Measurements from ENCODE around the gene EPN2. TPM values are rescaled to one million over a fixed set of nuclear protein-coding genes. Genes with fewer than 3 reads are reported as not detected.

EPN2 gene
- total and polyA plus RNA-seq, 2 experiments from 2014 or later, result 34.0 to 149 TPM

DNA sequence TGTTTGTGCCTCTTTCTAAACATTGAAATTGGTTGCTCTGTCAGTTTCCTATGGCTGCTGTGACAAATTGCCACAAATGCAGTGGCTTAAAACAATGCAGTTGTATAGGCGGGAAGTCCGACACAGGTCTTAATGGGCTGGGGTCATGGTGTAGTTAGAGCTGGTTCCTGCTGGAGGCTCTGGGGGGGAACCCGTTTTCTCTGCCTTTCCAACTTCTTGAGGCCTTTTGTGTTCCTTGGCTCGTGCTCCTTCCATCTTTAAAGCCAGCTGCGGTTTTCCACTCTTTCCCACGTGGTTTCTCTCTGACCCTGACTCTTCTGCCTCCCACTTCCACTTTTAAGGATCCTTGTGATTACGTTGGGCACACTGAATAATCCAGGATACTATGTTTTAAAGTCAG, 12.5 kb downstream of the EPN2 start:
- Histone ChIP-seq H3K79me2 (replicated peaks; ENCODE audit: insufficient read depth) (peaks cover 100% of the 10 kb centered on the region), H3K4me3 (no peak overlapping the region), H4K20me1 (replicated peaks; ENCODE audit: insufficient read depth) (peaks cover 55% of the 10 kb centered on the region), H3K27ac (ENCODE audit: low read depth) (no peak overlapping the region), H3F3A (replicated peaks; ENCODE audit: low read depth) (no peaks in the 10 kb centered on the region), H3K27me3 (ENCODE audit: insufficient read depth) (no peaks in the 10 kb centered on the region), H3K4me2 (no peak overlapping the region), H3K4me1 (ENCODE audit: insufficient read depth) (peaks cover under 1% of the 10 kb centered on the region; the same call in 1 of the 2 replicates), H2AFZ (no peak overlapping the region), H3K36me3 (ENCODE audit: insufficient read depth) (no peaks in the 10 kb centered on the region), H3K9me2 (ENCODE audit: insufficient read depth) (no peaks in the 10 kb centered on the region)
- Mint-ChIP-seq H3K27ac (0 out of 2 replicates have a peak overlapping the region, but pooled peaks have one; percentile 24), H3K4me3 (no peak overlapping the region), H3K36me3 (ENCODE audit: low read depth) (peaks cover 14% of the 10 kb centered on the region; the same call in 2 of the 3 replicates), H3K27me3 (ENCODE audit: insufficient read depth, low read depth, poor library complexity) (peaks cover 5% of the 10 kb centered on the region), H3K4me1 (peaks cover 29% of the 10 kb centered on the region), H3K9me3 (peaks cover 8% of the 10 kb centered on the region)
- ATAC-seq (peak; percentile 39; the same call in 2 of the 3 replicates), DNase-seq (ENCODE audit: low spot score) (no peak)
- TF ChIP-seq, protein P1, sequence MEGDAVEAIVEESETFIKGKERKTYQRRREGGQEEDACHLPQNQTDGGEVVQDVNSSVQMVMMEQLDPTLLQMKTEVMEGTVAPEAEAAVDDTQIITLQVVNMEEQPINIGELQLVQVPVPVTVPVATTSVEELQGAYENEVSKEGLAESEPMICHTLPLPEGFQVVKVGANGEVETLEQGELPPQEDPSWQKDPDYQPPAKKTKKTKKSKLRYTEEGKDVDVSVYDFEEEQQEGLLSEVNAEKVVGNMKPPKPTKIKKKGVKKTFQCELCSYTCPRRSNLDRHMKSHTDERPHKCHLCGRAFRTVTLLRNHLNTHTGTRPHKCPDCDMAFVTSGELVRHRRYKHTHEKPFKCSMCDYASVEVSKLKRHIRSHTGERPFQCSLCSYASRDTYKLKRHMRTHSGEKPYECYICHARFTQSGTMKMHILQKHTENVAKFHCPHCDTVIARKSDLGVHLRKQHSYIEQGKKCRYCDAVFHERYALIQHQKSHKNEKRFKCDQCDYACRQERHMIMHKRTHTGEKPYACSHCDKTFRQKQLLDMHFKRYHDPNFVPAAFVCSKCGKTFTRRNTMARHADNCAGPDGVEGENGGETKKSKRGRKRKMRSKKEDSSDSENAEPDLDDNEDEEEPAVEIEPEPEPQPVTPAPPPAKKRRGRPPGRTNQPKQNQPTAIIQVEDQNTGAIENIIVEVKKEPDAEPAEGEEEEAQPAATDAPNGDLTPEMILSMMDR (conservative IDR thresholded peaks at IDR 0.05; ENCODE audit: low read depth in 2 of 2), result no peak
- TF ChIP-seq, protein P2, sequence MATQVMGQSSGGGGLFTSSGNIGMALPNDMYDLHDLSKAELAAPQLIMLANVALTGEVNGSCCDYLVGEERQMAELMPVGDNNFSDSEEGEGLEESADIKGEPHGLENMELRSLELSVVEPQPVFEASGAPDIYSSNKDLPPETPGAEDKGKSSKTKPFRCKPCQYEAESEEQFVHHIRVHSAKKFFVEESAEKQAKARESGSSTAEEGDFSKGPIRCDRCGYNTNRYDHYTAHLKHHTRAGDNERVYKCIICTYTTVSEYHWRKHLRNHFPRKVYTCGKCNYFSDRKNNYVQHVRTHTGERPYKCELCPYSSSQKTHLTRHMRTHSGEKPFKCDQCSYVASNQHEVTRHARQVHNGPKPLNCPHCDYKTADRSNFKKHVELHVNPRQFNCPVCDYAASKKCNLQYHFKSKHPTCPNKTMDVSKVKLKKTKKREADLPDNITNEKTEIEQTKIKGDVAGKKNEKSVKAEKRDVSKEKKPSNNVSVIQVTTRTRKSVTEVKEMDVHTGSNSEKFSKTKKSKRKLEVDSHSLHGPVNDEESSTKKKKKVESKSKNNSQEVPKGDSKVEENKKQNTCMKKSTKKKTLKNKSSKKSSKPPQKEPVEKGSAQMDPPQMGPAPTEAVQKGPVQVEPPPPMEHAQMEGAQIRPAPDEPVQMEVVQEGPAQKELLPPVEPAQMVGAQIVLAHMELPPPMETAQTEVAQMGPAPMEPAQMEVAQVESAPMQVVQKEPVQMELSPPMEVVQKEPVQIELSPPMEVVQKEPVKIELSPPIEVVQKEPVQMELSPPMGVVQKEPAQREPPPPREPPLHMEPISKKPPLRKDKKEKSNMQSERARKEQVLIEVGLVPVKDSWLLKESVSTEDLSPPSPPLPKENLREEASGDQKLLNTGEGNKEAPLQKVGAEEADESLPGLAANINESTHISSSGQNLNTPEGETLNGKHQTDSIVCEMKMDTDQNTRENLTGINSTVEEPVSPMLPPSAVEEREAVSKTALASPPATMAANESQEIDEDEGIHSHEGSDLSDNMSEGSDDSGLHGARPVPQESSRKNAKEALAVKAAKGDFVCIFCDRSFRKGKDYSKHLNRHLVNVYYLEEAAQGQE (IDR thresholded peaks at IDR 0.05; ENCODE audit: unreplicated experiment), result no peak
- TF ChIP-seq, protein P3, sequence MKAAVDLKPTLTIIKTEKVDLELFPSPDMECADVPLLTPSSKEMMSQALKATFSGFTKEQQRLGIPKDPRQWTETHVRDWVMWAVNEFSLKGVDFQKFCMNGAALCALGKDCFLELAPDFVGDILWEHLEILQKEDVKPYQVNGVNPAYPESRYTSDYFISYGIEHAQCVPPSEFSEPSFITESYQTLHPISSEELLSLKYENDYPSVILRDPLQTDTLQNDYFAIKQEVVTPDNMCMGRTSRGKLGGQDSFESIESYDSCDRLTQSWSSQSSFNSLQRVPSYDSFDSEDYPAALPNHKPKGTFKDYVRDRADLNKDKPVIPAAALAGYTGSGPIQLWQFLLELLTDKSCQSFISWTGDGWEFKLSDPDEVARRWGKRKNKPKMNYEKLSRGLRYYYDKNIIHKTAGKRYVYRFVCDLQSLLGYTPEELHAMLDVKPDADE (IDR thresholded peaks at IDR 0.05), result no peak
- no peak for TF ChIP-seq EZH2phosphoT487 (IDR thresholded peaks at IDR 0.05; ENCODE audit: unreplicated experiment)
- no peak for TF ChIP-seq ZNF114 (CRISPR knock-in tag; IDR thresholded peaks at IDR 0.05)
- TF ChIP-seq EZH2 (IDR thresholded peaks at IDR 0.05; ENCODE audit: low read depth, unreplicated experiment), result no peak
- TF ChIP-seq NANOG (IDR thresholded peaks at IDR 0.05; ENCODE audit: borderline replicate concordance), result no peak
- no peak for TF ChIP-seq STAT1 (IDR thresholded peaks at IDR 0.05; ENCODE audit: unreplicated experiment)
- no peak for TF ChIP-seq JUNB (IDR thresholded peaks at IDR 0.05; ENCODE audit: unreplicated experiment)
- no peak for TF ChIP-seq ZNF331 (CRISPR knock-in tag; IDR thresholded peaks at IDR 0.05; ENCODE audit: low read depth)
- TF ChIP-seq, protein P4, sequence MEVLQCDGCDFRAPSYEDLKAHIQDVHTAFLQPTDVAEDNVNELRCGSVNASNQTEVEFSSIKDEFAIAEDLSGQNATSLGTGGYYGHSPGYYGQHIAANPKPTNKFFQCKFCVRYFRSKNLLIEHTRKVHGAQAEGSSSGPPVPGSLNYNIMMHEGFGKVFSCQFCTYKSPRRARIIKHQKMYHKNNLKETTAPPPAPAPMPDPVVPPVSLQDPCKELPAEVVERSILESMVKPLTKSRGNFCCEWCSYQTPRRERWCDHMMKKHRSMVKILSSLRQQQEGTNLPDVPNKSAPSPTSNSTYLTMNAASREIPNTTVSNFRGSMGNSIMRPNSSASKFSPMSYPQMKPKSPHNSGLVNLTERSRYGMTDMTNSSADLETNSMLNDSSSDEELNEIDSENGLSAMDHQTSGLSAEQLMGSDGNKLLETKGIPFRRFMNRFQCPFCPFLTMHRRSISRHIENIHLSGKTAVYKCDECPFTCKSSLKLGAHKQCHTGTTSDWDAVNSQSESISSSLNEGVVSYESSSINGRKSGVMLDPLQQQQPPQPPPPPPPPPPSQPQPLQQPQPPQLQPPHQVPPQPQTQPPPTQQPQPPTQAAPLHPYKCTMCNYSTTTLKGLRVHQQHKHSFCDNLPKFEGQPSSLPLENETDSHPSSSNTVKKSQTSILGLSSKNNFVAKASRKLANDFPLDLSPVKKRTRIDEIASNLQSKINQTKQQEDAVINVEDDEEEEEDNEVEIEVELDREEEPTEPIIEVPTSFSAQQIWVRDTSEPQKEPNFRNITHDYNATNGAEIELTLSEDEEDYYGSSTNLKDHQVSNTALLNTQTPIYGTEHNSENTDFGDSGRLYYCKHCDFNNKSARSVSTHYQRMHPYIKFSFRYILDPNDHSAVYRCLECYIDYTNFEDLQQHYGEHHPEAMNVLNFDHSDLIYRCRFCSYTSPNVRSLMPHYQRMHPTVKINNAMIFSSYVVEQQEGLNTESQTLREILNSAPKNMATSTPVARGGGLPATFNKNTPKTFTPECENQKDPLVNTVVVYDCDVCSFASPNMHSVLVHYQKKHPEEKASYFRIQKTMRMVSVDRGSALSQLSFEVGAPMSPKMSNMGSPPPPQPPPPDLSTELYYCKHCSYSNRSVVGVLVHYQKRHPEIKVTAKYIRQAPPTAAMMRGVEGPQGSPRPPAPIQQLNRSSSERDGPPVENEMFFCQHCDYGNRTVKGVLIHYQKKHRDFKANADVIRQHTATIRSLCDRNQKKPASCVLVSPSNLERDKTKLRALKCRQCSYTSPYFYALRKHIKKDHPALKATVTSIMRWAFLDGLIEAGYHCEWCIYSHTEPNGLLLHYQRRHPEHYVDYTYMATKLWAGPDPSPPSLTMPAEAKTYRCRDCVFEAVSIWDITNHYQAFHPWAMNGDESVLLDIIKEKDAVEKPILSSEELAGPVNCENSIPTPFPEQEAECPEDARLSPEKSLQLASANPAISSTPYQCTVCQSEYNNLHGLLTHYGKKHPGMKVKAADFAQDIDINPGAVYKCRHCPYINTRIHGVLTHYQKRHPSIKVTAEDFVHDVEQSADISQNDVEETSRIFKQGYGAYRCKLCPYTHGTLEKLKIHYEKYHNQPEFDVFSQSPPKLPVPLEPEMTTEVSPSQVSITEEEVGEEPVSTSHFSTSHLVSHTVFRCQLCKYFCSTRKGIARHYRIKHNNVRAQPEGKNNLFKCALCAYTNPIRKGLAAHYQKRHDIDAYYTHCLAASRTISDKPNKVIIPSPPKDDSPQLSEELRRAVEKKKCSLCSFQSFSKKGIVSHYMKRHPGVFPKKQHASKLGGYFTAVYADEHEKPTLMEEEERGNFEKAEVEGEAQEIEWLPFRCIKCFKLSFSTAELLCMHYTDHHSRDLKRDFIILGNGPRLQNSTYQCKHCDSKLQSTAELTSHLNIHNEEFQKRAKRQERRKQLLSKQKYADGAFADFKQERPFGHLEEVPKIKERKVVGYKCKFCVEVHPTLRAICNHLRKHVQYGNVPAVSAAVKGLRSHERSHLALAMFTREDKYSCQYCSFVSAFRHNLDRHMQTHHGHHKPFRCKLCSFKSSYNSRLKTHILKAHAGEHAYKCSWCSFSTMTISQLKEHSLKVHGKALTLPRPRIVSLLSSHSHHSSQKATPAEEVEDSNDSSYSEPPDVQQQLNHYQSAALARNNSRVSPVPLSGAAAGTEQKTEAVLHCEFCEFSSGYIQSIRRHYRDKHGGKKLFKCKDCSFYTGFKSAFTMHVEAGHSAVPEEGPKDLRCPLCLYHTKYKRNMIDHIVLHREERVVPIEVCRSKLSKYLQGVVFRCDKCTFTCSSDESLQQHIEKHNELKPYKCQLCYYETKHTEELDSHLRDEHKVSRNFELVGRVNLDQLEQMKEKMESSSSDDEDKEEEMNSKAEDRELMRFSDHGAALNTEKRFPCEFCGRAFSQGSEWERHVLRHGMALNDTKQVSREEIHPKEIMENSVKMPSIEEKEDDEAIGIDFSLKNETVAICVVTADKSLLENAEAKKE (CRISPR knock-in tag; IDR thresholded peaks at IDR 0.05), result no peak
- TF ChIP-seq POLR2AphosphoS5 (IDR thresholded peaks at IDR 0.05; ENCODE audit: low read depth), result no peak
- TF ChIP-seq CREB1 (CRISPR knock-in tag; IDR thresholded peaks at IDR 0.05; ENCODE audit: low read depth), result no peak
